AG09309 (cell line): ENCODE data around the gene SPATA33.

ENCODE experiments used
- DNase-seq: peaks from one replicate; pipeline ENCODE4 v3.0.0-alpha.2; 2010; ENCODE audit warnings: low read depth
- H3K4me3 ChIP-seq: 2 replicates; pipeline ENCODE4 v1.5.1; 2011; ENCODE audit warnings: mild to moderate bottlenecking, low read depth, low read length, moderate library complexity; ENCODE audit not compliant: control insufficient read depth
- CTCF ChIP-seq: IDR thresholded peaks from 2 replicates; pipeline ENCODE4 v1.5.1; 2011; ENCODE audit warnings: mild to moderate bottlenecking, low read depth, low read length, inconsistent platforms; ENCODE audit not compliant: insufficient read depth, control insufficient read depth; ENCODE audit errors: missing control alignments

SPATA33 gene

GRCh38 chr16:89709716-89710432 lies 52.2 kb downstream of the SPATA33 start:
- H3K4me3 ChIP-seq, result no peak overlapping the region
- DNase-seq, result no peak
- TF ChIP-seq CTCF, result no peak

- no peak for DNase-seq
- no peak for TF ChIP-seq CTCF
- H3K4me3 ChIP-seq, result no peak overlapping the region
Measured at GRCh38 chr16:89710709-89711564, 53.3 kb downstream of the SPATA33 start.

- H3K4me3 ChIP-seq, result peak overlapping the region; percentile 42
- TF ChIP-seq CTCF, result no peak
- DNase-seq, result no peak
Measured at GRCh38 chr16:89711601-89712273, 54.1 kb downstream of the SPATA33 start.

GRCh38 chr16:89712274-89712781 lies 54.7 kb downstream of the SPATA33 start:
- TF ChIP-seq CTCF, result no peak
- no peak for DNase-seq
- H3K4me3 ChIP-seq, result peak overlapping the region; percentile 42

- no peak overlapping the region for H3K4me3 ChIP-seq
- no peak for TF ChIP-seq CTCF
- DNase-seq, result no peak
Measured at GRCh38 chr16:89716493-89716892, 58.9 kb downstream of the SPATA33 start.

GRCh38 chr16:89716916-89717687 lies 59.5 kb downstream of the SPATA33 start:
- H3K4me3 ChIP-seq, result no peak overlapping the region
- no peak for DNase-seq
- no peak for TF ChIP-seq CTCF
